HG02870 (cell line): Measurements from ENCODE around the gene RASSF8.

Experiments used
- ATAC-seq: cut with Tn5 transposase; IDR thresholded peaks from one replicate; pipeline ENCODE4 v1.9.1; 2021; ENCODE audit warnings: mild to moderate bottlenecking, moderate library complexity; ENCODE audit not compliant: unreplicated experiment

RASSF8 gene

GRCh38 chr12:26027401-26027800, 68.9 kb downstream of the RASSF8 start:
- no peak for ATAC-seq

- no peak for ATAC-seq
These were observed 70.7 kb downstream of the RASSF8 start for GRCh38 chr12:26028953-26029735.

- ATAC-seq: no peak
These were observed 71.2 kb downstream of the RASSF8 start for GRCh38 chr12:26029736-26030022.

- ATAC-seq: no peak
These were observed 71.9 kb downstream of the RASSF8 start for GRCh38 chr12:26030371-26030770.

- no peak for ATAC-seq
These were observed 72.8 kb downstream of the RASSF8 start for GRCh38 chr12:26031318-26031717.

- ATAC-seq: no peak
These were observed 73.3 kb downstream of the RASSF8 start for GRCh38 chr12:26031827-26032226.

GRCh38 chr12:26032290-26032689, 73.8 kb downstream of the RASSF8 start:
- no peak for ATAC-seq

GRCh38 chr12:26032719-26033241, 74.3 kb downstream of the RASSF8 start:
- ATAC-seq: no peak

- no peak for ATAC-seq
These were observed 76.1 kb downstream of the RASSF8 start for GRCh38 chr12:26034371-26035142.

- no peak for ATAC-seq
These were observed 78.4 kb downstream of the RASSF8 start for GRCh38 chr12:26036877-26037276.

GRCh38 chr12:26037615-26038220, 79.2 kb downstream of the RASSF8 start:
- no peak for ATAC-seq

GRCh38 chr12:26042645-26043044, 84.2 kb downstream of the RASSF8 start:
- no peak for ATAC-seq

- no peak for ATAC-seq
These were observed 84.9 kb downstream of the RASSF8 start for GRCh38 chr12:26043135-26044006.

- no peak for ATAC-seq
These were observed 85.5 kb downstream of the RASSF8 start for GRCh38 chr12:26044007-26044394.

GRCh38 chr12:26044592-26044991, 86.1 kb downstream of the RASSF8 start:
- ATAC-seq: no peak

- no peak for ATAC-seq
These were observed 87.7 kb downstream of the RASSF8 start for GRCh38 chr12:26046203-26046602.

GRCh38 chr12:26046906-26047305, 88.4 kb downstream of the RASSF8 start:
- no peak for ATAC-seq

GRCh38 chr12:26047401-26048226, 89.1 kb downstream of the RASSF8 start:
- ATAC-seq: no peak

- ATAC-seq: no peak
These were observed 94.2 kb downstream of the RASSF8 start for GRCh38 chr12:26052652-26053051.

- ATAC-seq: no peak
These were observed 95.9 kb downstream of the RASSF8 start for GRCh38 chr12:26054383-26054782.
